ENCODE data around the gene CNN3.

CNN3 gene

DNA sequence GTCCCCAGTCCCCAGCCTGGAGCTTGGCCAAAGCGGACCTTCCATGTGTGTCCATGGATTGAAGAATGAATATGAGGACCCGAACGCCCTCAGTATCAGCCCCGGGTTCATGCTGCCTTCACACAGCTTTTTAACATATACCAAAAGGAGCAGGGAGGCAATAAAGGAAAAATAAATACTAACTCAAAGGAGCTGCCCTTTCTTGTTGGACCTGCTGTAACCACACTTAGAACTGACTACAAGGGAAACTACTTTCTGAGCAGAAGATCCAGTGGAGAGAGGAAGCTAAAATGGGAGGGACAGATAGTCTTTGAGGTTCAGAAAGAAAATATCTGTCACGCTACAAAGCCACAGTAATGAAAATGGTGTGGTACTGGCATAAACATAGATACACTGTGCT lies 48.6 kb downstream of the CNN3 start:
- TF ChIP-seq ISL1 (CRISPR knock-in tag; IDR thresholded peaks at IDR 0.05) (no peak), SNAI2 (CRISPR knock-in tag; IDR thresholded peaks at IDR 0.05) (no peak), TCF4 (CRISPR knock-in tag; IDR thresholded peaks at IDR 0.05; ENCODE audit: borderline replicate concordance) (no peak), ZNF565 (CRISPR knock-in tag; conservative IDR thresholded peaks at IDR 0.05; ENCODE audit: low read depth) (no peak), ZFP3 (CRISPR knock-in tag; IDR thresholded peaks at IDR 0.05) (no peak), ZFP30 (CRISPR knock-in tag; IDR thresholded peaks at IDR 0.05) (no peak), OSR1 (CRISPR knock-in tag; IDR thresholded peaks at IDR 0.05) (no peak), ARNTL (CRISPR knock-in tag; IDR thresholded peaks at IDR 0.05; ENCODE audit: borderline replicate concordance, low read depth) (no peak)
- TF ChIP-seq, protein P1, sequence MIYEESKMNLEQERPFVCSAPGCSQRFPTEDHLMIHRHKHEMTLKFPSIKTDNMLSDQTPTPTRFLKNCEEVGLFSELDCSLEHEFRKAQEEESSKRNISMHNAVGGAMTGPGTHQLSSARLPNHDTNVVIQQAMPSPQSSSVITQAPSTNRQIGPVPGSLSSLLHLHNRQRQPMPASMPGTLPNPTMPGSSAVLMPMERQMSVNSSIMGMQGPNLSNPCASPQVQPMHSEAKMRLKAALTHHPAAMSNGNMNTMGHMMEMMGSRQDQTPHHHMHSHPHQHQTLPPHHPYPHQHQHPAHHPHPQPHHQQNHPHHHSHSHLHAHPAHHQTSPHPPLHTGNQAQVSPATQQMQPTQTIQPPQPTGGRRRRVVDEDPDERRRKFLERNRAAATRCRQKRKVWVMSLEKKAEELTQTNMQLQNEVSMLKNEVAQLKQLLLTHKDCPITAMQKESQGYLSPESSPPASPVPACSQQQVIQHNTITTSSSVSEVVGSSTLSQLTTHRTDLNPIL (CRISPR knock-in tag; IDR thresholded peaks at IDR 0.05; ENCODE audit: low read depth), result no peak
- TF ChIP-seq, protein P2, sequence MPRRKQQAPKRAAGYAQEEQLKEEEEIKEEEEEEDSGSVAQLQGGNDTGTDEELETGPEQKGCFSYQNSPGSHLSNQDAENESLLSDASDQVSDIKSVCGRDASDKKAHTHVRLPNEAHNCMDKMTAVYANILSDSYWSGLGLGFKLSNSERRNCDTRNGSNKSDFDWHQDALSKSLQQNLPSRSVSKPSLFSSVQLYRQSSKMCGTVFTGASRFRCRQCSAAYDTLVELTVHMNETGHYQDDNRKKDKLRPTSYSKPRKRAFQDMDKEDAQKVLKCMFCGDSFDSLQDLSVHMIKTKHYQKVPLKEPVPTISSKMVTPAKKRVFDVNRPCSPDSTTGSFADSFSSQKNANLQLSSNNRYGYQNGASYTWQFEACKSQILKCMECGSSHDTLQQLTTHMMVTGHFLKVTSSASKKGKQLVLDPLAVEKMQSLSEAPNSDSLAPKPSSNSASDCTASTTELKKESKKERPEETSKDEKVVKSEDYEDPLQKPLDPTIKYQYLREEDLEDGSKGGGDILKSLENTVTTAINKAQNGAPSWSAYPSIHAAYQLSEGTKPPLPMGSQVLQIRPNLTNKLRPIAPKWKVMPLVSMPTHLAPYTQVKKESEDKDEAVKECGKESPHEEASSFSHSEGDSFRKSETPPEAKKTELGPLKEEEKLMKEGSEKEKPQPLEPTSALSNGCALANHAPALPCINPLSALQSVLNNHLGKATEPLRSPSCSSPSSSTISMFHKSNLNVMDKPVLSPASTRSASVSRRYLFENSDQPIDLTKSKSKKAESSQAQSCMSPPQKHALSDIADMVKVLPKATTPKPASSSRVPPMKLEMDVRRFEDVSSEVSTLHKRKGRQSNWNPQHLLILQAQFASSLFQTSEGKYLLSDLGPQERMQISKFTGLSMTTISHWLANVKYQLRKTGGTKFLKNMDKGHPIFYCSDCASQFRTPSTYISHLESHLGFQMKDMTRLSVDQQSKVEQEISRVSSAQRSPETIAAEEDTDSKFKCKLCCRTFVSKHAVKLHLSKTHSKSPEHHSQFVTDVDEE (CRISPR knock-in tag; IDR thresholded peaks at IDR 0.05), result no peak
- no peak for ATAC-seq

DNA sequence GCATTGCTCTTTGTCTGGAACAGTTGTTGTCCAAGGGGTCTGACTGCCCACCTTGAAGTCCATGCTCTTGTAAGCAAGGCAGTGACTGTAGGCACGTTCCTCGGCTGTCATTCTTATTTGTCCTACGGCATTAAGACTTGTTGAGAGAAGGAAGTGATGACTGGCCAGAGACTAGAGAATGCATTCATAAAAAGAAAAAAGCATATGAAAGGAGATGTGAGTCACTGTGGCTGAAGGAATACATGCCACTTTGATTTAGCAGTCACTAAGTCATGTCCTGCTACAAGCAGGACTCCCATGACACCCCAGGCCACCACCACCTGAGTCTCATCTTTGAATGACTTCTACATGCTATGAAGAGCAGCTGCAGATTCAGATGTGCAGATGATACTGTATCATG lies 50.5 kb downstream of the CNN3 start:
- ATAC-seq, result no peak
- TF ChIP-seq ISL1 (CRISPR knock-in tag; IDR thresholded peaks at IDR 0.05) (no peak), RARB (CRISPR knock-in tag; IDR thresholded peaks at IDR 0.05) (no peak), ZFP30 (CRISPR knock-in tag; IDR thresholded peaks at IDR 0.05) (no peak), BACH2 (CRISPR knock-in tag; IDR thresholded peaks at IDR 0.05; ENCODE audit: borderline replicate concordance) (no peak), GLIS3 (CRISPR knock-in tag; IDR thresholded peaks at IDR 0.05) (no peak), ZNF8 (CRISPR knock-in tag; IDR thresholded peaks at IDR 0.05) (no peak), OSR1 (CRISPR knock-in tag; IDR thresholded peaks at IDR 0.05) (no peak), ZNF70 (CRISPR knock-in tag; IDR thresholded peaks at IDR 0.05) (no peak)
- TF ChIP-seq, protein P3, sequence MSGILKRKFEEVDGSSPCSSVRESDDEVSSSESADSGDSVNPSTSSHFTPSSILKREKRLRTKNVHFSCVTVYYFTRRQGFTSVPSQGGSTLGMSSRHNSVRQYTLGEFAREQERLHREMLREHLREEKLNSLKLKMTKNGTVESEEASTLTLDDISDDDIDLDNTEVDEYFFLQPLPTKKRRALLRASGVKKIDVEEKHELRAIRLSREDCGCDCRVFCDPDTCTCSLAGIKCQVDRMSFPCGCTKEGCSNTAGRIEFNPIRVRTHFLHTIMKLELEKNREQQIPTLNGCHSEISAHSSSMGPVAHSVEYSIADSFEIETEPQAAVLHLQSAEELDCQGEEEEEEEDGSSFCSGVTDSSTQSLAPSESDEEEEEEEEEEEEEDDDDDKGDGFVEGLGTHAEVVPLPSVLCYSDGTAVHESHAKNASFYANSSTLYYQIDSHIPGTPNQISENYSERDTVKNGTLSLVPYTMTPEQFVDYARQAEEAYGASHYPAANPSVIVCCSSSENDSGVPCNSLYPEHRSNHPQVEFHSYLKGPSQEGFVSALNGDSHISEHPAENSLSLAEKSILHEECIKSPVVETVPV (CRISPR knock-in tag; IDR thresholded peaks at IDR 0.05), result no peak

DNA sequence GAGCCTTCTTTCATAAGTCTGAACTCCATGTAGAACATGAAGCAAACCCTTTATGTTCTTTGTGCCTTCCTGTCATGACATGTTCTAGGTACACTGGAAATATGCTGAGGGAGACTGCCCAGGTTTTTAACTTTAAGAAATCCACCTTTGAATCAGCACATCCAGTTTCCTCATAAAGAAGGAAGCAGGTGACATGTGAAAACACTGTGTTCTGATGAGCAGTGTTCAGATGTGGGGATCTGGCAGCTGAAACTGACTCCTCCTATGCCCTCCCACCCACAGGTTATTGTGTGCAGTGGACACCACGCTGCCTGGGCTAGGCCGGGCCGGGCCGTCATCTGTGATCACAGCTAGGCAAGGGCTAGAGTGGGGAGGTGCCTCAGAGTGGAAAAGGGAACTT lies 51.1 kb downstream of the CNN3 start:
- TF ChIP-seq OSR1 (CRISPR knock-in tag; IDR thresholded peaks at IDR 0.05) (no peak), CSDC2 (CRISPR knock-in tag; IDR thresholded peaks at IDR 0.05) (no peak), ESRRG (CRISPR knock-in tag; IDR thresholded peaks at IDR 0.05) (no peak), BACH2 (CRISPR knock-in tag; IDR thresholded peaks at IDR 0.05; ENCODE audit: borderline replicate concordance) (no peak), RARB (CRISPR knock-in tag; IDR thresholded peaks at IDR 0.05) (no peak), ZNF565 (CRISPR knock-in tag; conservative IDR thresholded peaks at IDR 0.05; ENCODE audit: low read depth) (no peak), SNAI2 (CRISPR knock-in tag; IDR thresholded peaks at IDR 0.05) (no peak), ZC3H10 (CRISPR knock-in tag; IDR thresholded peaks at IDR 0.05) (no peak), ZFP3 (CRISPR knock-in tag; IDR thresholded peaks at IDR 0.05) (no peak)
- TF ChIP-seq, protein P1 (CRISPR knock-in tag; IDR thresholded peaks at IDR 0.05; ENCODE audit: low read depth), result no peak
- TF ChIP-seq, protein P4, sequence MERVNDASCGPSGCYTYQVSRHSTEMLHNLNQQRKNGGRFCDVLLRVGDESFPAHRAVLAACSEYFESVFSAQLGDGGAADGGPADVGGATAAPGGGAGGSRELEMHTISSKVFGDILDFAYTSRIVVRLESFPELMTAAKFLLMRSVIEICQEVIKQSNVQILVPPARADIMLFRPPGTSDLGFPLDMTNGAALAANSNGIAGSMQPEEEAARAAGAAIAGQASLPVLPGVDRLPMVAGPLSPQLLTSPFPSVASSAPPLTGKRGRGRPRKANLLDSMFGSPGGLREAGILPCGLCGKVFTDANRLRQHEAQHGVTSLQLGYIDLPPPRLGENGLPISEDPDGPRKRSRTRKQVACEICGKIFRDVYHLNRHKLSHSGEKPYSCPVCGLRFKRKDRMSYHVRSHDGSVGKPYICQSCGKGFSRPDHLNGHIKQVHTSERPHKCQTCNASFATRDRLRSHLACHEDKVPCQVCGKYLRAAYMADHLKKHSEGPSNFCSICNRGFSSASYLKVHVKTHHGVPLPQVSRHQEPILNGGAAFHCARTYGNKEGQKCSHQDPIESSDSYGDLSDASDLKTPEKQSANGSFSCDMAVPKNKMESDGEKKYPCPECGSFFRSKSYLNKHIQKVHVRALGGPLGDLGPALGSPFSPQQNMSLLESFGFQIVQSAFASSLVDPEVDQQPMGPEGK (CRISPR knock-in tag; IDR thresholded peaks at IDR 0.05; ENCODE audit: borderline replicate concordance), result no peak
- ATAC-seq, result no peak

DNA sequence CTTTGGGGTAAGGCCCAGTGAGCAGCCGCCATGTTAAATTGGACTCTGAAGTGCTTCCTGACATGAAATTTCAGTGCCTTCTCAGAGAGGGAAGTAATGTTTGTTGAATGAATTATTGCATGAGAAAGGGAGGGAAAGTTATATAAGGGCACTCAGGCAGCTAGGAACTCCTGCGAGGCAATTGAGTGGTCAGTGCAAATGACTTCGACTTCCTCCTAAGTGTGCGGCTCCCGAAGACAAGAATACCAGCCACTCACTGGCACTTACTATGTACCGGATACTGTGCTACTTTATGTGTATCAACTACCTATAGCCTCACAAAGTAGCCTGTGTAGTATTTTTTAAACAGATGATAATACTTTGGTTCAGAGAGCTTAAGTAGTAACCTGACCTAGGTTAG lies 52.5 kb downstream of the CNN3 start:
- no peak for ATAC-seq
- TF ChIP-seq BACH2 (CRISPR knock-in tag; IDR thresholded peaks at IDR 0.05; ENCODE audit: borderline replicate concordance) (no peak), ISL1 (CRISPR knock-in tag; IDR thresholded peaks at IDR 0.05) (no peak), ZNF565 (CRISPR knock-in tag; conservative IDR thresholded peaks at IDR 0.05; ENCODE audit: low read depth) (no peak), RARB (CRISPR knock-in tag; IDR thresholded peaks at IDR 0.05) (no peak), ZFP30 (CRISPR knock-in tag; IDR thresholded peaks at IDR 0.05) (no peak), TCF4 (CRISPR knock-in tag; IDR thresholded peaks at IDR 0.05; ENCODE audit: borderline replicate concordance) (no peak), GLIS3 (CRISPR knock-in tag; IDR thresholded peaks at IDR 0.05) (no peak), CSDC2 (CRISPR knock-in tag; IDR thresholded peaks at IDR 0.05) (no peak)
- TF ChIP-seq, protein P5, sequence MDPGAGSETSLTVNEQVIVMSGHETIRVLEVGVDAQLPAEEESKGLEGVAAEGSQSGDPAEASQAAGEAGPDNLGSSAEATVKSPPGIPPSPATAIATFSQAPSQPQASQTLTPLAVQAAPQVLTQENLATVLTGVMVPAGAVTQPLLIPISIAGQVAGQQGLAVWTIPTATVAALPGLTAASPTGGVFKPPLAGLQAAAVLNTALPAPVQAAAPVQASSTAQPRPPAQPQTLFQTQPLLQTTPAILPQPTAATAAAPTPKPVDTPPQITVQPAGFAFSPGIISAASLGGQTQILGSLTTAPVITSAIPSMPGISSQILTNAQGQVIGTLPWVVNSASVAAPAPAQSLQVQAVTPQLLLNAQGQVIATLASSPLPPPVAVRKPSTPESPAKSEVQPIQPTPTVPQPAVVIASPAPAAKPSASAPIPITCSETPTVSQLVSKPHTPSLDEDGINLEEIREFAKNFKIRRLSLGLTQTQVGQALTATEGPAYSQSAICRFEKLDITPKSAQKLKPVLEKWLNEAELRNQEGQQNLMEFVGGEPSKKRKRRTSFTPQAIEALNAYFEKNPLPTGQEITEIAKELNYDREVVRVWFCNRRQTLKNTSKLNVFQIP (CRISPR knock-in tag; IDR thresholded peaks at IDR 0.05; ENCODE audit: borderline replicate concordance, low read depth), result no peak
- TF ChIP-seq, protein P2 (CRISPR knock-in tag; IDR thresholded peaks at IDR 0.05), result no peak

Measured in SK-N-SH treated with all-trans-retinoic acid at 6 μM for 48 hours (cell line).